CD8-positive, alpha-beta memory T cell (primary cell): Measurements from ENCODE around the gene TMEM30A. TPM values are rescaled to one million over a fixed set of nuclear protein-coding genes. Genes with fewer than 3 reads are reported as not detected.

Source experiments
- CTCF ChIA-PET: fragments of 350-600 bp; sonication (Branson Sonifier 250); formaldehyde crosslinking; loops from one replicate; lab custom pipeline; 2021; ENCODE audit warnings: antibody characterized with exemption; lab: Charles Lee
- POLR2A ChIA-PET: fragments of 350-600 bp; sonication (Branson Sonifier 250); formaldehyde crosslinking; loops from one replicate; lab custom pipeline; 2021; ENCODE audit warnings: antibody characterized with exemption; lab: Charles Lee
- DNase-seq, 5 donors: peaks; one replicate each; pipeline versions ENCODE4 v3.0.0 to v3.0.0-alpha.2; 2020 to 2022; ENCODE audit warnings: mixed read lengths in 1 of 5
- H3K27ac ChIP-seq: one replicate; pipeline ENCODE4 v1.7.0; 2013; ENCODE audit warnings: low read depth, mild to moderate bottlenecking, low read length, moderate library complexity
- H3K27me3 ChIP-seq: 2 replicates; pipeline ENCODE4 v1.7.0; 2013; ENCODE audit warnings: low read length, mild to moderate bottlenecking; ENCODE audit not compliant: insufficient read depth, poor library complexity, severe bottlenecking
- H3K36me3 ChIP-seq: 2 replicates; pipeline ENCODE4 v1.7.0; 2013; ENCODE audit warnings: mild to moderate bottlenecking, low read length, moderate library complexity; ENCODE audit not compliant: insufficient read depth
- H3K4me1 ChIP-seq: 2 replicates; pipeline ENCODE4 v1.7.0; 2013; ENCODE audit warnings: mild to moderate bottlenecking, low read length, moderate library complexity; ENCODE audit not compliant: insufficient read depth
- H3K4me3 ChIP-seq: 2 replicates; pipeline ENCODE4 v1.7.0; 2013; ENCODE audit warnings: mild to moderate bottlenecking, low read length
- H3K9me3 ChIP-seq: 2 replicates; pipeline ENCODE4 v1.7.0; 2013; ENCODE audit warnings: mild to moderate bottlenecking, low read length
- H3K27ac Mint-ChIP-seq, 8 donors: one replicate each; pipeline ENCODE4 v1.8.0; 2020 to 2021; ENCODE audit warnings: mixed read lengths in 8 of 8, mild to moderate bottlenecking in 6 of 8, inconsistent platforms in 3 of 8, moderate library complexity in 3 of 8
- H3K27me3 Mint-ChIP-seq, 2 donors: one replicate each; pipeline ENCODE4 v1.8.0; 2020 to 2021; ENCODE audit warnings: mixed read lengths in 2 of 2, mild to moderate bottlenecking in 1 of 2, moderate library complexity in 1 of 2
- H3K36me3 Mint-ChIP-seq, 3 donors: one replicate each; pipeline ENCODE4 v1.8.0; 2020 to 2021; ENCODE audit warnings: mixed read lengths in 3 of 3, inconsistent platforms in 1 of 3, mild to moderate bottlenecking in 1 of 3
- H3K4me1 Mint-ChIP-seq, 3 donors: one replicate each; pipeline ENCODE4 v1.8.0; 2020 to 2021; ENCODE audit warnings: mixed read lengths in 3 of 3, inconsistent platforms in 1 of 3, mild to moderate bottlenecking in 1 of 3
- H3K4me3 Mint-ChIP-seq, 7 donors: one replicate each; pipeline ENCODE4 v1.8.0; 2020 to 2021; ENCODE audit warnings: mixed read lengths in 7 of 7, mild to moderate bottlenecking in 6 of 7, moderate library complexity in 4 of 7, inconsistent platforms in 2 of 7
- H3K9me3 Mint-ChIP-seq, 5 donors: one replicate each; pipeline ENCODE4 v1.8.0; 2020 to 2022; ENCODE audit warnings: mixed read lengths in 5 of 5, mild to moderate bottlenecking in 3 of 5, moderate library complexity in 2 of 5, inconsistent platforms in 1 of 5
- polyA plus RNA-seq: library from polyadenylated mRNA; unstranded; fragments of 300-500 nt; fragmentation: Illumina TruSeq; gene quantifications from one replicate; pipeline ENCODE4 v1.2.3, GENCODE V29; 2021
- total RNA-seq, 2 experiments: library from RNA; stranded (reverse); gene quantifications; one replicate each; pipeline ENCODE4 v1.2.3, GENCODE V29; 2021

Gene TMEM30A
- total and polyA plus RNA-seq, 3 experiments from 2014 or later: 54.8 to 61.8 (median 56.3) TPM

- H3K9me3 ChIP-seq: no peaks in the 10 kb centered on the region
- CTCF ChIA-PET: interaction anchor here (1.0 to 1.4 kb wide), 2 partner anchors 14 to 258 kb away, joined by 4 to 6 read pairs; no protein-coding TSS in a partner anchor
- Mint-ChIP-seq H3K27ac (peak overlapping the region in 7 of 8 donors; percentile 5 to 58 (median 26)), H3K36me3 (peaks cover 6 to 30% (median 6%) of the 10 kb centered on the region in 3 donors), H3K4me1 (peaks cover 48 to 71% (median 60%) of the 10 kb centered on the region in 3 donors), H3K27me3 (no peaks in the 10 kb centered on the region), H3K4me3 (no peak overlapping the region), H3K9me3 (no peaks in the 10 kb centered on the region)
- H3K36me3 ChIP-seq: no peaks in the 10 kb centered on the region
- H3K4me1 ChIP-seq: peaks cover 12% of the 10 kb centered on the region
- DNase-seq: no peak
- H3K4me3 ChIP-seq: no peak overlapping the region
- no peak overlapping the region for H3K27ac ChIP-seq
- POLR2A ChIA-PET: no interaction called here
- H3K27me3 ChIP-seq: no peaks in the 10 kb centered on the region
Measured at GRCh38 chr6:75268988-75269354, 15.6 kb downstream of the TMEM30A start.

GRCh38 chr6:75268121-75268987 lies 16.2 kb downstream of the TMEM30A start:
- H3K27ac Mint-ChIP-seq: peak overlapping the region; percentile 5 to 58 (median 34)
- H3K36me3 ChIP-seq: no peaks in the 10 kb centered on the region

GRCh38 chr6:75267461-75267860 lies 17.1 kb downstream of the TMEM30A start:
- Histone ChIP-seq H3K36me3 (no peaks in the 10 kb centered on the region), H3K9me3 (no peaks in the 10 kb centered on the region), H3K4me1 (peaks cover 8% of the 10 kb centered on the region), H3K4me3 (no peak overlapping the region), H3K27ac (no peak overlapping the region), H3K27me3 (no peaks in the 10 kb centered on the region)
- Mint-ChIP-seq H3K4me1 (peaks cover 45 to 68% (median 48%) of the 10 kb centered on the region in 3 donors), H3K9me3 (no peaks in the 10 kb centered on the region), H3K36me3 (peaks cover 3 to 36% (median 12%) of the 10 kb centered on the region in 3 donors), H3K4me3 (no peak overlapping the region), H3K27me3 (no peaks in the 10 kb centered on the region), H3K27ac (peak overlapping the region in 1 of 8 donors; percentile 18)
- ChIA-PET POLR2A (interaction anchor here (0.6 kb wide), 1 partner anchor 346 kb away, joined by 3 read pairs; no protein-coding TSS in a partner anchor), CTCF (interaction anchor here (1.1 to 1.6 kb wide), 4 partner anchors 16 to 423 kb away, joined by 3 to 6 read pairs (median 4); no protein-coding TSS in a partner anchor)
- DNase-seq: no peak

More at GRCh38 chr6:75268121-75268987, 16.2 kb downstream of the TMEM30A start:
- Histone ChIP-seq H3K4me1 (peaks cover 8% of the 10 kb centered on the region), H3K9me3 (no peaks in the 10 kb centered on the region), H3K4me3 (no peak overlapping the region), H3K27ac (no peak overlapping the region), H3K27me3 (no peaks in the 10 kb centered on the region)
- ChIA-PET POLR2A (interaction anchor here (0.6 kb wide), 1 partner anchor 345 kb away, joined by 3 read pairs; no protein-coding TSS in a partner anchor), CTCF (interaction anchor here (1.0 to 1.4 kb wide), 4 partner anchors 15 to 334 kb away, joined by 3 to 6 read pairs (median 4); no protein-coding TSS in a partner anchor)
- H3K36me3 Mint-ChIP-seq: peaks cover 6 to 35% (median 6%) of the 10 kb centered on the region in 3 donors
- H3K9me3 Mint-ChIP-seq: no peaks in the 10 kb centered on the region
- peaks cover 45 to 68% (median 56%) of the 10 kb centered on the region in 3 donors for H3K4me1 Mint-ChIP-seq
- no peaks in the 10 kb centered on the region for H3K27me3 Mint-ChIP-seq
- no peak overlapping the region for H3K4me3 Mint-ChIP-seq
- no peak for DNase-seq

GRCh38 chr6:75266716-75267291 lies 17.8 kb downstream of the TMEM30A start:
- ChIA-PET POLR2A (no interaction called here), CTCF (interaction anchor here (1.1 to 1.6 kb wide), 2 partner anchors 336 to 424 kb away, joined by 3 to 4 read pairs; no protein-coding TSS in a partner anchor)
- H3K4me3 Mint-ChIP-seq: no peak overlapping the region
- peaks cover 0 to 32% (median 12%) of the 10 kb centered on the region in 3 donors for H3K36me3 Mint-ChIP-seq
- H3K36me3 ChIP-seq: no peaks in the 10 kb centered on the region
- H3K9me3 ChIP-seq: no peaks in the 10 kb centered on the region
- H3K27ac Mint-ChIP-seq: peak overlapping the region in 2 of 8 donors; percentile 7 to 34
- no peaks in the 10 kb centered on the region for H3K9me3 Mint-ChIP-seq
- no peak overlapping the region for H3K27ac ChIP-seq
- H3K27me3 Mint-ChIP-seq: no peaks in the 10 kb centered on the region
- H3K4me1 ChIP-seq: peaks cover 8% of the 10 kb centered on the region
- peak in 2 of 5 donors; percentile 35 to 40 for DNase-seq
- H3K27me3 ChIP-seq: no peaks in the 10 kb centered on the region
- peaks cover 42 to 61% (median 42%) of the 10 kb centered on the region in 3 donors for H3K4me1 Mint-ChIP-seq
- no peak overlapping the region for H3K4me3 ChIP-seq

- Mint-ChIP-seq H3K9me3 (no peaks in the 10 kb centered on the region), H3K4me1 (peaks cover 13 to 29% (median 14%) of the 10 kb centered on the region in 3 donors), H3K36me3 (peaks cover 0 to 53% (median 19%) of the 10 kb centered on the region in 3 donors), H3K27ac (no peak overlapping the region), H3K4me3 (no peak overlapping the region), H3K27me3 (no peaks in the 10 kb centered on the region)
- H3K27me3 ChIP-seq: no peaks in the 10 kb centered on the region
- no peak for DNase-seq
- no peaks in the 10 kb centered on the region for H3K4me1 ChIP-seq
- ChIA-PET CTCF (no interaction called here), POLR2A (no interaction called here)
- H3K4me3 ChIP-seq: no peak overlapping the region
- H3K9me3 ChIP-seq: no peaks in the 10 kb centered on the region
- no peak overlapping the region for H3K27ac ChIP-seq
- H3K36me3 ChIP-seq: peaks cover 23% of the 10 kb centered on the region
Measured at GRCh38 chr6:75263401-75263750, 21.2 kb downstream of the TMEM30A start.

GRCh38 chr6:75262716-75263400 lies 21.7 kb downstream of the TMEM30A start:
- peaks cover 0 to 57% (median 20%) of the 10 kb centered on the region in 3 donors for H3K36me3 Mint-ChIP-seq
- no peaks in the 10 kb centered on the region for H3K9me3 Mint-ChIP-seq
- CTCF ChIA-PET: interaction anchor here (0.9 kb wide), 1 partner anchor 20 kb away, joined by 3 read pairs; the partner anchor contains the start of gene COX7A2
- Histone ChIP-seq H3K36me3 (peaks cover 24% of the 10 kb centered on the region), H3K27me3 (no peaks in the 10 kb centered on the region), H3K4me3 (no peak overlapping the region), H3K9me3 (no peaks in the 10 kb centered on the region), H3K4me1 (no peaks in the 10 kb centered on the region), H3K27ac (no peak overlapping the region)
- no peak overlapping the region for H3K4me3 Mint-ChIP-seq
- no peak for DNase-seq
- POLR2A ChIA-PET: no interaction called here
- H3K4me1 Mint-ChIP-seq: peaks cover 9 to 26% (median 11%) of the 10 kb centered on the region in 3 donors
- peak overlapping the region in 1 of 8 donors; percentile 2 for H3K27ac Mint-ChIP-seq
- H3K27me3 Mint-ChIP-seq: no peaks in the 10 kb centered on the region

- Mint-ChIP-seq H3K27ac (peak overlapping the region in 1 of 8 donors; percentile 36), H3K9me3 (no peaks in the 10 kb centered on the region), H3K4me1 (peaks cover 0 to 12% (median 4%) of the 10 kb centered on the region in 3 donors), H3K27me3 (no peaks in the 10 kb centered on the region), H3K4me3 (no peak overlapping the region), H3K36me3 (peaks cover 0 to 70% (median 17%) of the 10 kb centered on the region in 3 donors)
- Histone ChIP-seq H3K36me3 (peaks cover 24% of the 10 kb centered on the region), H3K27ac (no peak overlapping the region), H3K27me3 (no peaks in the 10 kb centered on the region), H3K9me3 (no peaks in the 10 kb centered on the region), H3K4me3 (no peak overlapping the region), H3K4me1 (no peaks in the 10 kb centered on the region)
- ChIA-PET POLR2A (no interaction called here), CTCF (interaction anchor here (1.3 kb wide), 1 partner anchor 9 kb away, joined by 3 read pairs; no protein-coding TSS in a partner anchor)
- DNase-seq: no peak
Measured at GRCh38 chr6:75261299-75261698, 23.3 kb downstream of the TMEM30A start.
